ENCODE measurements around the gene FBLN2. TPM values are rescaled to one million over a fixed set of nuclear protein-coding genes. Genes with fewer than 3 reads are reported as not detected.

The FBLN2 gene
- total and polyA plus RNA-seq, 2 of the 13 experiments (the other 11 are each of a cell fraction or from before 2014, with no cell fraction given), result not detected

DNA sequence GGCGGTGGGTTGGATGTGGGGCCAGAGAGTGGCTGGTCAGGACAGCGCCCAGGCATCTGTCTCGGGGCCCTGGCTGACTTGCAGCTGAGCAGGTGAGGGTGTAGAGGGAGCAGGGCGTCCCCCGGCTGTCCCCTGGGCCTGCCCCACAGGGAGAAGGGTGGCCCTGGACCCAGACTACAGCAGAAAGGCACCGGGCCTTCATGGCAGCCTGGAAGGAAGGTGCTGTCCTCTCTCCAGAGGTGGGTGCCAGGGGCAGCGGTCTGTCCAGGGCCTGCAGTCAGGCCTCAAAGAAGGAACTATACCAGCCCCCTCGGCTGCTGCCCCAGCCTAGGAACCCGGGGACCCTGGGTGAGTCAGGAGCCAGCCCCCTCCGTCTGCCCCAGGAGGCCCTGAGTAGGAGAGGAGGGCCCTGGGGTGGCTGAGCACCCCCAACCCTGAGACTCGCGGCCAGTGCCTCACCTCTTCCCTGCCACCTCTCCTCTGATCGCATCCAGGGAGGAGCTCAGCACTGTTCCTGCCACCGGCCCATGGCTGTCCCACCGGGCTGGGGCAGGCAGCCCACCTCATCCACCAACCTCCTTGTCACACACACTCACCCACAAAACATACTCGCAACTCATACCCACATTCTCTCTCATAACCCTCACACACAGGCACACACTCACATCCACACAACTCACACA lies 133.5 kb downstream of the FBLN2 start:
- Histone ChIP-seq H2AFZ (ENCODE audit: low read length) (no peak overlapping the region), H3K9me3 (ENCODE audit: low read length) (no peaks in the 10 kb centered on the region), H3K4me3 (replicated peaks in 1 of 3; ENCODE audit: insufficient read depth in 1 of 3, low read depth in 2 of 3, low read length in 3 of 3) (no peak overlapping the region), H3K79me2 (ENCODE audit: insufficient read depth, low read length) (no peaks in the 10 kb centered on the region), H3K27me3 (ENCODE audit: control insufficient read depth in 1 of 2, insufficient read depth in 2 of 2, low read length in 2 of 2) (peaks cover 3 to 51% of the 10 kb centered on the region in 2 experiments; a peak in 4 of 5 replicates), H3K36me3 (replicated peaks in 1 of 2; ENCODE audit: control insufficient read depth in 1 of 2, insufficient read depth in 2 of 2, low read length in 2 of 2) (no peaks in the 10 kb centered on the region), H3K4me2 (ENCODE audit: low read depth, low read length) (no peak overlapping the region), H3K9ac (ENCODE audit: insufficient read depth, low read depth, low read length) (no peak overlapping the region), H4K20me1 (ENCODE audit: insufficient read depth, low read length) (no peaks in the 10 kb centered on the region), H3K27ac (ENCODE audit: extremely low read length, insufficient read depth, low read length) (no peak overlapping the region), H3K4me1 (ENCODE audit: insufficient read depth, low read length) (no peaks in the 10 kb centered on the region)
- DNase-seq (ENCODE audit: low spot score) (no peak), ATAC-seq (no peak; the same call in 2 of the 3 replicates), FAIRE-seq (no peak)
- in situ Hi-C loops (cut with HindIII; ENCODE audit: extremely low pct_ligation_motif_present, low pct_unique_long_range_greater_than_20kb), result no loop called here
- ChIA-PET CTCF (ENCODE audit: low intra/inter-chr PET ratio, low total read pairs) (no interaction called here), POLR2A (no interaction called here)
- no TSS peak for BruUV-seq (replicated peaks)
- intact Hi-C loops (cut with micrococcal nuclease; ENCODE audit: unreplicated experiment), result no loop called here
- 34% methylated on average over 5 of the region's 16 CpGs for WGBS (ENCODE audit: low lambda C conversion rate)
- TF ChIP-seq POLR2A (IDR thresholded peaks at IDR 0.05; ENCODE audit: insufficient read depth in 1 of 2, low read depth in 2 of 2, low read length in 2 of 2), result no peak
- TF ChIP-seq, protein P1, sequence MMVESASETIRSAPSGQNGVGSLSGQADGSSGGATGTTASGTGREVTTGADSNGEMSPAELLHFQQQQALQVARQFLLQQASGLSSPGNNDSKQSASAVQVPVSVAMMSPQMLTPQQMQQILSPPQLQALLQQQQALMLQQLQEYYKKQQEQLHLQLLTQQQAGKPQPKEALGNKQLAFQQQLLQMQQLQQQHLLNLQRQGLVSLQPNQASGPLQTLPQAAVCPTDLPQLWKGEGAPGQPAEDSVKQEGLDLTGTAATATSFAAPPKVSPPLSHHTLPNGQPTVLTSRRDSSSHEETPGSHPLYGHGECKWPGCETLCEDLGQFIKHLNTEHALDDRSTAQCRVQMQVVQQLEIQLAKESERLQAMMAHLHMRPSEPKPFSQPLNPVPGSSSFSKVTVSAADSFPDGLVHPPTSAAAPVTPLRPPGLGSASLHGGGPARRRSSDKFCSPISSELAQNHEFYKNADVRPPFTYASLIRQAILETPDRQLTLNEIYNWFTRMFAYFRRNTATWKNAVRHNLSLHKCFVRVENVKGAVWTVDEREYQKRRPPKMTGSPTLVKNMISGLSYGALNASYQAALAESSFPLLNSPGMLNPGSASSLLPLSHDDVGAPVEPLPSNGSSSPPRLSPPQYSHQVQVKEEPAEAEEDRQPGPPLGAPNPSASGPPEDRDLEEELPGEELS (CRISPR knock-in tag; IDR thresholded peaks at IDR 0.05), result no peak
- TF ChIP-seq, protein P2, sequence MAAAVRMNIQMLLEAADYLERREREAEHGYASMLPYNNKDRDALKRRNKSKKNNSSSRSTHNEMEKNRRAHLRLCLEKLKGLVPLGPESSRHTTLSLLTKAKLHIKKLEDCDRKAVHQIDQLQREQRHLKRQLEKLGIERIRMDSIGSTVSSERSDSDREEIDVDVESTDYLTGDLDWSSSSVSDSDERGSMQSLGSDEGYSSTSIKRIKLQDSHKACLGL (CRISPR knock-in tag; IDR thresholded peaks at IDR 0.05), result no peak
- TF ChIP-seq, protein P3, sequence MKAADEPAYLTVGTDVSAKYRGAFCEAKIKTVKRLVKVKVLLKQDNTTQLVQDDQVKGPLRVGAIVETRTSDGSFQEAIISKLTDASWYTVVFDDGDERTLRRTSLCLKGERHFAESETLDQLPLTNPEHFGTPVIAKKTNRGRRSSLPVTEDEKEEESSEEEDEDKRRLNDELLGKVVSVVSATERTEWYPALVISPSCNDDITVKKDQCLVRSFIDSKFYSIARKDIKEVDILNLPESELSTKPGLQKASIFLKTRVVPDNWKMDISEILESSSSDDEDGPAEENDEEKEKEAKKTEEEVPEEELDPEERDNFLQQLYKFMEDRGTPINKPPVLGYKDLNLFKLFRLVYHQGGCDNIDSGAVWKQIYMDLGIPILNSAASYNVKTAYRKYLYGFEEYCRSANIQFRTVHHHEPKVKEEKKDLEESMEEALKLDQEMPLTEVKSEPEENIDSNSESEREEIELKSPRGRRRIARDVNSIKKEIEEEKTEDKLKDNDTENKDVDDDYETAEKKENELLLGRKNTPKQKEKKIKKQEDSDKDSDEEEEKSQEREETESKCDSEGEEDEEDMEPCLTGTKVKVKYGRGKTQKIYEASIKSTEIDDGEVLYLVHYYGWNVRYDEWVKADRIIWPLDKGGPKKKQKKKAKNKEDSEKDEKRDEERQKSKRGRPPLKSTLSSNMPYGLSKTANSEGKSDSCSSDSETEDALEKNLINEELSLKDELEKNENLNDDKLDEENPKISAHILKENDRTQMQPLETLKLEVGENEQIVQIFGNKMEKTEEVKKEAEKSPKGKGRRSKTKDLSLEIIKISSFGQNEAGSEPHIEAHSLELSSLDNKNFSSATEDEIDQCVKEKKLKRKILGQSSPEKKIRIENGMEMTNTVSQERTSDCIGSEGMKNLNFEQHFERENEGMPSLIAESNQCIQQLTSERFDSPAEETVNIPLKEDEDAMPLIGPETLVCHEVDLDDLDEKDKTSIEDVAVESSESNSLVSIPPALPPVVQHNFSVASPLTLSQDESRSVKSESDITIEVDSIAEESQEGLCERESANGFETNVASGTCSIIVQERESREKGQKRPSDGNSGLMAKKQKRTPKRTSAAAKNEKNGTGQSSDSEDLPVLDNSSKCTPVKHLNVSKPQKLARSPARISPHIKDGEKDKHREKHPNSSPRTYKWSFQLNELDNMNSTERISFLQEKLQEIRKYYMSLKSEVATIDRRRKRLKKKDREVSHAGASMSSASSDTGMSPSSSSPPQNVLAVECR (CRISPR knock-in tag; IDR thresholded peaks at IDR 0.05; ENCODE audit: borderline replicate concordance), result no peak
- TF ChIP-seq, protein P4, sequence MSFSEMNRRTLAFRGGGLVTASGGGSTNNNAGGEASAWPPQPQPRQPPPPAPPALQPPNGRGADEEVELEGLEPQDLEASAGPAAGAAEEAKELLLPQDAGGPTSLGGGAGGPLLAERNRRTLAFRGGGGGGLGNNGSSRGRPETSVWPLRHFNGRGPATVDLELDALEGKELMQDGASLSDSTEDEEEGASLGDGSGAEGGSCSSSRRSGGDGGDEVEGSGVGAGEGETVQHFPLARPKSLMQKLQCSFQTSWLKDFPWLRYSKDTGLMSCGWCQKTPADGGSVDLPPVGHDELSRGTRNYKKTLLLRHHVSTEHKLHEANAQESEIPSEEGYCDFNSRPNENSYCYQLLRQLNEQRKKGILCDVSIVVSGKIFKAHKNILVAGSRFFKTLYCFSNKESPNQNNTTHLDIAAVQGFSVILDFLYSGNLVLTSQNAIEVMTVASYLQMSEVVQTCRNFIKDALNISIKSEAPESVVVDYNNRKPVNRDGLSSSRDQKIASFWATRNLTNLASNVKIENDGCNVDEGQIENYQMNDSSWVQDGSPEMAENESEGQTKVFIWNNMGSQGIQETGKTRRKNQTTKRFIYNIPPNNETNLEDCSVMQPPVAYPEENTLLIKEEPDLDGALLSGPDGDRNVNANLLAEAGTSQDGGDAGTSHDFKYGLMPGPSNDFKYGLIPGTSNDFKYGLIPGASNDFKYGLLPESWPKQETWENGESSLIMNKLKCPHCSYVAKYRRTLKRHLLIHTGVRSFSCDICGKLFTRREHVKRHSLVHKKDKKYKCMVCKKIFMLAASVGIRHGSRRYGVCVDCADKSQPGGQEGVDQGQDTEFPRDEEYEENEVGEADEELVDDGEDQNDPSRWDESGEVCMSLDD (CRISPR knock-in tag; IDR thresholded peaks at IDR 0.05; ENCODE audit: borderline replicate concordance), result no peak
- no peak for TF ChIP-seq ZNF205 (CRISPR knock-in tag; IDR thresholded peaks at IDR 0.05)
- no peak for TF ChIP-seq ZBTB21 (CRISPR knock-in tag; IDR thresholded peaks at IDR 0.05)
- TF ChIP-seq SP1 (IDR thresholded peaks at IDR 0.05), result no peak
- no peak for TF ChIP-seq SP1 (CRISPR knock-in tag; IDR thresholded peaks at IDR 0.05)
- TF ChIP-seq ZNF563 (CRISPR knock-in tag; IDR thresholded peaks at IDR 0.05), result no peak
- no peak for TF ChIP-seq ZNF546 (CRISPR knock-in tag; conservative IDR thresholded peaks at IDR 0.05)
- TF ChIP-seq PLRG1 (conservative IDR thresholded peaks at IDR 0.05), result no peak
- TF ChIP-seq, protein P5, sequence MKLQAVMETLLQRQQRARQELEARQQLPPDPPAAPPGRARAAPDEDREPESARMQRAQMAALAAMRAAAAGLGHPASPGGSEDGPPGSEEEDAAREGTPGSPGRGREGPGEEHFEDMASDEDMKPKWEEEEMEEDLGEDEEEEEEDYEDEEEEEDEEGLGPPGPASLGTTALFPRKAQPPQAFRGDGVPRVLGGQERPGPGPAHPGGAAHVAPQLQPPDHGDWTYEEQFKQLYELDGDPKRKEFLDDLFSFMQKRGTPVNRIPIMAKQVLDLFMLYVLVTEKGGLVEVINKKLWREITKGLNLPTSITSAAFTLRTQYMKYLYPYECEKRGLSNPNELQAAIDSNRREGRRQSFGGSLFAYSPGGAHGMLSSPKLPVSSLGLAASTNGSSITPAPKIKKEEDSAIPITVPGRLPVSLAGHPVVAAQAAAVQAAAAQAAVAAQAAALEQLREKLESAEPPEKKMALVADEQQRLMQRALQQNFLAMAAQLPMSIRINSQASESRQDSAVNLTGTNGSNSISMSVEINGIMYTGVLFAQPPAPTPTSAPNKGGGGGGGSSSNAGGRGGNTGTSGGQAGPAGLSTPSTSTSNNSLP (IDR thresholded peaks at IDR 0.05; ENCODE audit: low read depth, low read length), result no peak
- no peak for TF ChIP-seq ZZZ3 (CRISPR knock-in tag; IDR thresholded peaks at IDR 0.05; ENCODE audit: borderline replicate concordance)

All from HepG2 (cell line).